Epithelial cell of esophagus (primary cell): Measurements from ENCODE around the gene TBC1D22B.
"Not testable (repeated sequence)": the region's sequence is repeated elsewhere in the genome, so short reads cannot be mapped to it uniquely, and the experiment has no call there.

Experiments used
- DNase-seq: peaks from one replicate; pipeline ENCODE4 v3.0.0; 2010; ENCODE audit warnings: low read depth
- H3K4me3 ChIP-seq: 2 replicates; pipeline ENCODE4 v1.5.1; 2011; ENCODE audit warnings: mild to moderate bottlenecking, low read length, control low read depth
- CTCF ChIP-seq: IDR thresholded peaks from 2 replicates; pipeline ENCODE4 v1.5.1; 2011; ENCODE audit warnings: low read depth, mild to moderate bottlenecking, low read length, control low read depth, inconsistent platforms; ENCODE audit not compliant: insufficient read depth; ENCODE audit errors: missing control alignments

The TBC1D22B gene

GRCh38 chr6:37331047-37331446 is 73.5 kb downstream of the TBC1D22B start:
- DNase-seq, result no peak
- no peak for TF ChIP-seq CTCF
- H3K4me3 ChIP-seq, result no peak overlapping the region

GRCh38 chr6:37332894-37333293 is 75.3 kb downstream of the TBC1D22B start:
- no peak for TF ChIP-seq CTCF
- no peak overlapping the region for H3K4me3 ChIP-seq
- DNase-seq, result no peak

- no peak for TF ChIP-seq CTCF
Observed at GRCh38 chr6:37334047-37334446, 76.5 kb downstream of the TBC1D22B start.

GRCh38 chr6:37338317-37338716 is 80.7 kb downstream of the TBC1D22B start:
- not testable (repeated sequence) for H3K4me3 ChIP-seq, DNase-seq

More at GRCh38 chr6:37334047-37334446, 76.5 kb downstream of the TBC1D22B start:
- DNase-seq, result no peak
- no peak overlapping the region for H3K4me3 ChIP-seq

GRCh38 chr6:37338745-37339255 is 81.2 kb downstream of the TBC1D22B start:
- DNase-seq, result no peak
- H3K4me3 ChIP-seq, result no peak overlapping the region
- TF ChIP-seq CTCF, result no peak

- H3K4me3 ChIP-seq, result no peak overlapping the region
- no peak for DNase-seq
- no peak for TF ChIP-seq CTCF
Observed at GRCh38 chr6:37339741-37340638, 82.4 kb downstream of the TBC1D22B start.

GRCh38 chr6:37340639-37340943 is 83.0 kb downstream of the TBC1D22B start:
- no peak for TF ChIP-seq CTCF
- no peak overlapping the region for H3K4me3 ChIP-seq
- DNase-seq, result no peak
